Sigmoid colon (tissue), 7 donors: Measurements from ENCODE around the gene CRACR2B. TPM values are rescaled to one million over a fixed set of nuclear protein-coding genes. Genes with fewer than 3 reads are reported as not detected.

Experiments
- DNase-seq: peaks from one replicate; pipeline ENCODE4 v3.0.0-alpha.2; 2019
- H3K27ac ChIP-seq, 4 donors: fragments of 200-600 bp; sonication (generic); one replicate each; pipeline ENCODE4 v1.5.1; 2016 to 2019; ENCODE audit warnings: mild to moderate bottlenecking in 1 of 4
- H3K27me3 ChIP-seq, 3 donors: fragments of 200-600 bp; sonication (generic); one replicate each; pipeline ENCODE4 v1.5.1; 2019; ENCODE audit warnings: mild to moderate bottlenecking in 1 of 3
- H3K36me3 ChIP-seq, 4 donors: fragments of 200-600 bp; sonication (generic); one replicate each; pipeline ENCODE4 v1.5.1; 2016 to 2019
- H3K4me1 ChIP-seq, 4 donors: fragments of 200-600 bp; sonication (generic); one replicate each; pipeline ENCODE4 v1.5.1; 2017 to 2019
- H3K4me3 ChIP-seq, 4 donors: fragments of 200-600 bp; sonication (generic); one replicate each; pipeline ENCODE4 v1.5.1; 2017 to 2019; ENCODE audit warnings: mild to moderate bottlenecking in 2 of 4, moderate library complexity in 1 of 4
- H3K9me3 ChIP-seq, 4 donors: fragments of 200-600 bp in 3 of 4; sonication (generic) in 3 of 4; one replicate each; pipeline versions ENCODE4 v1.5.1 to v1.6.1; 2013 to 2019
- CTCF ChIP-seq, 4 experiments: fragments of 450-650 bp in 3 of 4; fragments of 200-600 bp in 1 of 4; IDR thresholded peaks; one replicate each; pipeline ENCODE4 v1.5.1; 2016 to 2019; ENCODE audit warnings: antibody characterized with exemption in 4 of 4, mild to moderate bottlenecking in 3 of 4, moderate library complexity in 2 of 4
- EP300 ChIP-seq, 4 donors: sonication (generic); formaldehyde crosslinking; IDR thresholded peaks; one replicate each; pipeline ENCODE4 v1.6.1; 2017; ENCODE audit warnings: antibody characterized with exemption in 4 of 4
- POLR2A ChIP-seq, 2 donors: fragments of 450-650 bp; IDR thresholded peaks; one replicate each; pipeline ENCODE4 v1.6.1; 2016; ENCODE audit warnings: antibody characterized with exemption in 2 of 2, mild to moderate bottlenecking in 2 of 2, moderate library complexity in 2 of 2
- POLR2AphosphoS5 ChIP-seq, 4 donors: sonication (generic); formaldehyde crosslinking; IDR thresholded peaks; one replicate each; pipeline ENCODE4 v1.6.1; 2017; ENCODE audit warnings: antibody characterized with exemption in 4 of 4
- WGBS, 2 donors: extraction: QIAGEN DNeasy Blood & Tissue Kit; methylation state at CpG; one replicate each; pipeline ENCODE4 v1.1.7; 2013; 5-methylcytosine and 5-hydroxymethylcytosine counted together
- intact Hi-C: fragments of 100-400 bp; cut with DNase I; formaldehyde crosslinking; loops from one replicate; pipeline ENCODE4 v1.15.1; 2023
- polyA plus RNA-seq, 3 donors: library from polyadenylated mRNA; stranded (reverse); fragments of 200-250 nt; gene quantifications; one replicate each; pipeline ENCODE4 v1.2.3, GENCODE V29; 2013
- total RNA-seq, 4 donors: library from RNA; depleted of rRNA; stranded (reverse); fragments of >200 nt; gene quantifications; one replicate each; pipeline ENCODE4 v1.1.0, GENCODE V29; 2016
- donor health status: healthy with polysubstance abuse.
- donor health status: Bipolar disorder and iron deficiency.
- donor health status: healthy.

The CRACR2B gene
- total and polyA plus RNA-seq, 7 donors, result 1.5 to 149 (median 9.5) TPM

- no peaks in the 10 kb centered on the region for H3K9me3 ChIP-seq
- intact Hi-C loops, result no loop called here
- no peak for TF ChIP-seq EP300 (IDR thresholded peaks at IDR 0.05)
- no peak for TF ChIP-seq CTCF (IDR thresholded peaks at IDR 0.05)
- no peak for TF ChIP-seq POLR2AphosphoS5 (IDR thresholded peaks at IDR 0.05)
- no peak for TF ChIP-seq POLR2A (IDR thresholded peaks at IDR 0.05)
Observed at GRCh38 chr11:861105-861479, 33.4 kb downstream of the CRACR2B start.

GRCh38 chr11:862081-862661, 34.5 kb downstream of the CRACR2B start:
- intact Hi-C loops, result no loop called here

More at GRCh38 chr11:861105-861479, 33.4 kb downstream of the CRACR2B start:
- WGBS, 2 donors, result 37 to 79% methylated on average over 14 of the region's 14 CpGs
- H3K4me1 ChIP-seq, result peaks cover 0 to 28% (median 20%) of the 10 kb centered on the region in 4 donors
- H3K27me3 ChIP-seq, result no peaks in the 10 kb centered on the region
- no peak overlapping the region for H3K27ac ChIP-seq
- no peak overlapping the region for H3K4me3 ChIP-seq
- no peak for DNase-seq
- H3K36me3 ChIP-seq, result peaks cover 0 to 33% (median 9%) of the 10 kb centered on the region in 4 donors

GRCh38 chr11:862696-863022, 34.9 kb downstream of the CRACR2B start:
- 34 to 74% methylated on average over 12 of the region's 12 CpGs for WGBS, 2 donors
- intact Hi-C loops, result no loop called here
- TF ChIP-seq EP300 (IDR thresholded peaks at IDR 0.05), result no peak
- TF ChIP-seq POLR2A (IDR thresholded peaks at IDR 0.05), result no peak
- TF ChIP-seq POLR2AphosphoS5 (IDR thresholded peaks at IDR 0.05), result no peak
- Histone ChIP-seq H3K36me3 (peaks cover 0 to 43% (median 12%) of the 10 kb centered on the region in 4 donors), H3K4me3 (no peak overlapping the region), H3K4me1 (peaks cover 0 to 28% (median 20%) of the 10 kb centered on the region in 4 donors), H3K27me3 (no peaks in the 10 kb centered on the region), H3K27ac (no peak overlapping the region), H3K9me3 (no peaks in the 10 kb centered on the region)
- no peak for DNase-seq

More at GRCh38 chr11:862081-862661, 34.5 kb downstream of the CRACR2B start:
- no peak overlapping the region for H3K4me3 ChIP-seq
- no peak overlapping the region for H3K27ac ChIP-seq
- WGBS, 2 donors, result 19 to 60% methylated on average over 20 of the region's 20 CpGs
- H3K4me1 ChIP-seq, result peaks cover 0 to 28% (median 20%) of the 10 kb centered on the region in 4 donors
- no peak for TF ChIP-seq POLR2AphosphoS5 (IDR thresholded peaks at IDR 0.05)
- no peak for TF ChIP-seq EP300 (IDR thresholded peaks at IDR 0.05)
- no peak for TF ChIP-seq CTCF (IDR thresholded peaks at IDR 0.05)
- TF ChIP-seq POLR2A (IDR thresholded peaks at IDR 0.05), result no peak
- DNase-seq, result no peak
- peaks cover 0 to 43% (median 12%) of the 10 kb centered on the region in 4 donors for H3K36me3 ChIP-seq
- H3K27me3 ChIP-seq, result no peaks in the 10 kb centered on the region
- no peaks in the 10 kb centered on the region for H3K9me3 ChIP-seq

GRCh38 chr11:863023-863909, 35.5 kb downstream of the CRACR2B start:
- Histone ChIP-seq H3K4me1 (peaks cover 0 to 28% (median 20%) of the 10 kb centered on the region in 4 donors), H3K27ac (no peak overlapping the region), H3K36me3 (peaks cover 0 to 43% (median 12%) of the 10 kb centered on the region in 4 donors), H3K27me3 (no peaks in the 10 kb centered on the region), H3K4me3 (no peak overlapping the region), H3K9me3 (no peaks in the 10 kb centered on the region)
- no peak for DNase-seq
- intact Hi-C loops, result no loop called here
- no peak for TF ChIP-seq EP300 (IDR thresholded peaks at IDR 0.05)
- no peak for TF ChIP-seq CTCF (IDR thresholded peaks at IDR 0.05)
- no peak for TF ChIP-seq POLR2A (IDR thresholded peaks at IDR 0.05)
- TF ChIP-seq POLR2AphosphoS5 (IDR thresholded peaks at IDR 0.05), result no peak
- WGBS, 2 donors, result 28 to 68% methylated on average over 24 of the region's 24 CpGs
